ENCODE data around the gene KATNB1.
"Not testable (repeated sequence)": the region's sequence is repeated elsewhere in the genome, so short reads cannot be mapped to it uniquely, and the experiment has no call there.

Gene KATNB1

DNA sequence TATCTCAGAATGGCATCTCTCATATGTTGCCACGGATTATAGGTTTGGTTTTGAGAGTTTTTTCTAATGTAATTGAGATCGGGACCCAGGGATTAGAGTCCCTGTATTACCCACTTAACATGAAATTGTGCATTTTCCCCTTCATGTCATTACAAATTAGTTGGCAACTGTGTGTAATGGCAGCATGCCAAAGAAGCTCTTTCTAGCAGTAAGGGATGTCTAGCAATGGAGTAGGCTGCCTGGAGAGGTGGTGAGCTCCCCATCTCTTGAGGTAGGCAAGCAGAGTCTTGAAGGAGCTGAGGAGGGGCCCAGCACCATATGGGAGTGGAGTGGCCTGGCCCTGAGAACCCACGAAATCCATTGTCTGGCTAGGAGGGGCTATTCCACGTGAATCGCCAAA is 10.0 kb upstream of the KATNB1 start:
- no peak for DNase-seq

DNA sequence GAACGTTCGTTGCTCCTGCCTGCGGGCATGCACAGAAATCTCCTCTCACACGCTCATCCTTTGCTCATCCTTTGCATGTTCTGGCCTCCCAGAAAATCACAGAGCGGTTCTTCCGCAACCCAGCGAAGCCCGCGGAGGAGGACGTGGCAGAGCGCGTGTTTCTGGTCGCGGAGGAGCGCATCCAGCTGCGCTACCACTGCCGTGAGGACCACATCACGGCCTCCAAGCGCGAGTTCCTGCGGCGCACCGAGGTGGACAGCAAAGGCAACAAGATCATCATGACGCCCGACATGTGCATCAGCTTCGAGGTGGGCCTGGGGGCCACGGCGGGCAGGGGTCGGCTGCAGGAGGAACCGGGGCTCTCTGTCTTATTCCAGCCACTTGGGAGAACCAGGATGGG is 9.6 kb upstream of the KATNB1 start:
- no peak for DNase-seq

DNA sequence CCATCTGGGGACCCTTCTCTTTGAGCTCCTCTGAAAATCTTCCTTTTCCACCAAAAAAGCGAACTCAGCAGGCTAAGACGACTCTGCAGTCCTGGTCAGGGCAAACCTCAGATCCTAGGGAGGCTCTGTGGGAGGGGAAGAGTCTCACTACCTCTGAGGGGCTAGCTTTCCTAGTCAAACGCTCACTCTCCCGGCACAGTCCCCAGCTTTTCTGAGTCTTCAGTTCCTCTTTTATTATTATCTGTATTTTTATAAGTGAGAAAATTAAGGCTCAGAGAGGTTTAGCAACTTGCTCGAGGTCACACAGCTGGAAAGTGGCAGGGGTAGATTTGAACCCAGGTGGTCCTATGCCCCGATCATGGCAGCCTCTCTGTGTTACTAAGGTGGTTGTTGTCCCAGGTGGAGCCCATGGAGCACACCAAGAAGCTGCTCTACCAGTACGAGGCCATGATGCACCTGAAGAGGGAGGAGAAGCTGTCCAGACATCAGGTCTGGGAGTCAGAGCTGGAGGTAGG is 9.1 kb upstream of the KATNB1 start:
- DNase-seq = no peak

DNA sequence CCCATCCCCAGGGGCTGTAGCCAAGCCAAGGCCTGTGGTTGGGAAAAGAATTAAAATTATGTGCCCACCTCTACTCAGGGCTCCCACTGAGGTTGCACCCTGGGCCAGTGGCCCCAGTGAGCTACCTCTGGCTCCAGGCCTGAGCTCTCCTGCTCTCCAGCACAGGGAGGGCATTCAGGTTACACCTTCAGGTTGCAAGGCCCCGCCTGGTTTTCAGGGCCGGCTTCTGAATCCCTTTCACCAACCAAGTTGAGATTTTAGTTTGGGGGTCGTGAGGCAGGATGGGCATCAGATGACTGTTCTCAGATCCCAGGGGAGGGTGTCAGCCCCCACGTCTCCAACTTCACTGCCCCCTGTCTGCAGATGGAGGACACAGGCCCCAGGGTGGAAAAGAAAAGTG is 8.0 kb upstream of the KATNB1 start:
- no peak for DNase-seq

DNA sequence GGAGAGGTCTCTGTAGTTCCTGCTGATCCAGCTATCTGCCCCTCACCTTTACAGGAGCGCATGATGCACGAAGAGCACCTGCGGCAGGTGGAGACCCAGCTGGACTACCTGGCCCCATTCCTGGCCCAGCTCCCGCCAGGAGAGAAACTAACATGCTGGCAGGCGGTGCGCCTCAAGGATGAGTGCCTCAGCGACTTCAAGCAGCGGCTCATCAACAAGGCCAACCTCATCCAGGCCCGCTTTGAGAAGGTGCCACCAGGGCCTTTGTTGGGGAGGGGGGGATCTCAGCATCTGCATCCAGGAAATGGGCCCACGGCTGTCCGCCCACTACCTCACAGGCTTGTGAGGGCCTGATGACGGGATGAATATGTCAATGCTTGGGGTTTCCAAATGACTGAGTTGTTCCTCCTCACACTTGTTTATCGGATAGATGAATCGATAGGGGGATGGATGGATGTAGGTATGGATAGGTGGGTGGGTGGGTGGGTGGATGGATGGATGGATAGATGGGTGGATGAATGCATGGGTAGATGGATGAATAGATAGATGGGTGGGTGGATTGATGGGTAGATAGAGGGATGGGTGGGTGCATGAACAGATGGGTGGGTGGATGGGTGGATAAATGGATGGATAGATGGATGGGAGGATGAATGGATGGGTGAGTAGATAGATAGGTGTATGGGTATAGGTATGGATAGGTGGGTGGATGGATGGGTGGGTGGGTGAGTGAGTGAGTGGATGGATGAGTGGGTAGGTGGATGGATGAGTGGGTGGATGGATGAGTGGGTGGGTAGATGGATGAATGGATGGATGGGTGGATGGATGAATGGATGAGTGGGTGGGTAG is 7.0 kb upstream of the KATNB1 start:
- no peak for DNase-seq

DNA sequence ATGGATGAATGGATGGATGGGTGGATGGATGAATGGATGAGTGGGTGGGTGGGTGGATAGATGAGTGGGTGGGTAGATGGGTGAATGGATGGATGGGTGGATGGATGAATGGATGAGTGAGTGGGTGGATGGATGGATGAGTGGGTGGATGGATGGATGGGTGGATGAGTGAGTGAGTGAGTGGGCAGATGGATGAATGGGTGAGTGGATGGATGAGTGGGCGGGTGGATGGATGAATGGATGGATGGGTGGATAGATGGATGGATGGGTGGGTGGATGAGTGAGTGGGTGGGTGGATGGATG is 6.4 kb upstream of the KATNB1 start:
- no peak for DNase-seq

DNA sequence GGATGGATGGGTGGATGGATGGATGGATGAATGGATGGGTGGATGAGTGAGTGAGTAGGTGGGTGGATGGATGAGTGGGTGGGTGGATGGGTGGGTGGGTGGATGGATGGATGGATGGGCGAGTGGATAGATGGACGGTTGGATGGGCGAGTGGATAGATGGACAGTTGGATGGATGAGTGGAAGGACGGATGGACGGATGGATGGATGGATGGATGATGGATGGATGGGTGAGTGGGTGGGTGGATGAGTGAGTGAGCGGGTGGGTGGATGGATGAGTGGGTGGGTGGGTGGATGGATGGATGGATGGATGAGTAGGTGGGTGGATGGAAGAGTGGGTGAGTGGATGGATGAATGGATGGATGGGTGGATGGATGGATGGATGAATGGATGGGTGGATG is 5.7 kb upstream of the KATNB1 start:
- DNase-seq = not testable (repeated sequence)

DNA sequence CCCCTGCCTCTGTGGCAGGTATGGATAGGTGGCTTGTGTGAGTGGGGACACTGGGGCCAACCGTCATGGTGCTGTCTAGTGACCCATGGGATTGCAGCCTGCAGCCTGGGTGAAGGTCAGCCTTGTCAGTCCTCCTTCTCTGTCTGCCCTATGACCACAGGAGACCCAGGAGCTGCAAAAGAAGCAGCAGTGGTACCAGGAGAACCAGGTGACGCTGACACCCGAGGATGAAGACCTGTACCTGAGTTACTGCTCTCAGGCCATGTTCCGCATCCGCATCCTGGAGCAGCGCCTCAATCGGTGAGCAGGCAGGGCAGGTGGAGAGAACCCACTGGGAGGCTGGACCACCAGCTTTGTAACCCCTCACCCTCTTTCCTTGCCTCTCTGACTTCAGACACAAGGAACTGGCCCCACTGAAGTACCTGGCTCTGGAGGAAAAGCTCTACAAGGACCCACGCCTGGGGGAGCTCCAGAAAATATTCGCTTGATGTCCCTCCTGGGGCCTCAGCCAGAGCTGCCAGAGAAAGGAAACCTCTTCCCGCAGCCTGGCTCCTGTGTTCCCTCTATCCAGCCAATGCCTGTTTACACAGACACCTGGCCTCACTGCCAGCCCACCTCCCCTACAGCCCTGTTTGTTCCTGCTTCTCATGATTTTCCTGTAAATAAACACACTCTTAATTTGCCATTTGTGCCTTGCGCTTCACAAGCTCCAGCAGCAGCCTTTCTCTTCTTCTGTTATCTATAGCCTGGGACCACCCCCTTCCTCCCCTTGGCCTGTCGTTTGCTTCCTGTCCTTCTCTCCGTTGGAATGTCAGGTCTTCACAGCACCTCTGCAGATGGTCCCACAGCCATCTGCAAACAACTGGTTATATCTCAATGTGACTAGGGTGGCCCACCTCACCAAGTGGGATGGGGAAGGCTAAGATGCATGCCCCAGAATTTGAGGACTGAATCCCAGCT is 4.5 kb upstream of the KATNB1 start:
- no peak for DNase-seq

DNA sequence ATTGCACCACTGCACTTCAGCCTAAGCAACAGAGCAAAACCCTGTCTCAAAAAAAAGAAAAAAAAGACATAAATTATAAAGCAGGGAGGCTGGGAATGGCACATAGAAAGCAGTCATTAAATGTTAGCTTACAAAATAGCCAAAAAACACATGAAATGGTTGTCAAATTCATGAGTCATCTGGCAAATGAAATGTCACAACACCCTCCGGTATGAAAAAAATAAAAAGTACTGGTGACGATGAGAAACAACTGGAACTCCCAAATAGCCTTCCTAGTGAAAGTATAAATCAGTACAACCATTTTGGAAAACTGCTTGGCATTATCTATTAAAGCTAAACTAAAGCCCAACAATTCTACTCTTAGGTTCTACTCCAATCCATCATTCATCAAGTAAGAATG is 3.5 kb upstream of the KATNB1 start:
- no peak for DNase-seq

DNA sequence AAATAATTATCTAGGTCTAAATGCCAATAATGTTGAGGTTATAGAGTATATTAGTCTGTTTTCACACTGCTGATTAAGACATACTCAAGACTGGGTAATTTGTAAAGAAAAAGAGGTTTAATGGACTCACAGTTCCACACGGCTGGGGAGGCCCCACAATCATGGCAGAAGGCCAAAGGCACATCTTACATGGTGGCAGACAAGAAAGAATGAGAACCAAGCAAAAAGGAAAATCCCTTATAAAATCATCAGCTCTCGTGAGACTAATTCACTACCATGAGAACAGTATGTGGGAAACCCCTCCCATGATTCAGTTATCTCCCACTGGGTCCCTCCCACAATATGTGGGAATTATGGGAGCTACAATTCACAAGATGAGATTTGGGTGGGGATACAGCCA is 2.9 kb upstream of the KATNB1 start:
- DNase-seq = no peak

DNA sequence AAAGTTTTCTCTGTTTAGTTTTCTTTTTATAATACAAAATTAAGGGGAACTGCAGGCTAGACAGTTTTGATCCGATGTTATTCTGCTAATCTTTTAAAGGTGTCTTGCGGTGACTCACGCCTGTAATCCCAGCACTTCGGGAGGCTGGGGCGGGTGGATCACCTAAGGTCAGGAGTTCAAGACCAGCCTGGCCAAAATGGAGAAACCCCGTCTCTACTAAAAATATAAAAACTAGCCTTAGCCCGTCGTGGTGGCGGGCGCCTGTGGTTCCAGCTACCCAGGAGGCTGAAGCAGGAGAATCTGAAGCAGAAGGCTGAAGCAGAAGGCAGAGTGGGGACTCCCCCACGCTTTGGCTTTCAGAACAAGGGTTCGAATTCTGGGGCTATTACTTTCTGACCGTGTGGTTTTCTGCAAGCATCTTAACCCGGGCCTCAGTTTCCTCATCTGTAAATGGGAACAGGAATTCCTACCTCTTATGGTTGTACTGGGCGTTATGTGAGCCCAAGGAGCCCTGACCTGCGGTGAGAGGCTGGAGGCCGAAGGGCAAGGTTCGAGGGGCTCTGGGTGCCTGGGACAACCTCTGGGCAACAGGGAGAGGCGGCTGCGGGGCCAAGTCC is 1.2 kb upstream of the KATNB1 start:
- no peak for DNase-seq

DNA sequence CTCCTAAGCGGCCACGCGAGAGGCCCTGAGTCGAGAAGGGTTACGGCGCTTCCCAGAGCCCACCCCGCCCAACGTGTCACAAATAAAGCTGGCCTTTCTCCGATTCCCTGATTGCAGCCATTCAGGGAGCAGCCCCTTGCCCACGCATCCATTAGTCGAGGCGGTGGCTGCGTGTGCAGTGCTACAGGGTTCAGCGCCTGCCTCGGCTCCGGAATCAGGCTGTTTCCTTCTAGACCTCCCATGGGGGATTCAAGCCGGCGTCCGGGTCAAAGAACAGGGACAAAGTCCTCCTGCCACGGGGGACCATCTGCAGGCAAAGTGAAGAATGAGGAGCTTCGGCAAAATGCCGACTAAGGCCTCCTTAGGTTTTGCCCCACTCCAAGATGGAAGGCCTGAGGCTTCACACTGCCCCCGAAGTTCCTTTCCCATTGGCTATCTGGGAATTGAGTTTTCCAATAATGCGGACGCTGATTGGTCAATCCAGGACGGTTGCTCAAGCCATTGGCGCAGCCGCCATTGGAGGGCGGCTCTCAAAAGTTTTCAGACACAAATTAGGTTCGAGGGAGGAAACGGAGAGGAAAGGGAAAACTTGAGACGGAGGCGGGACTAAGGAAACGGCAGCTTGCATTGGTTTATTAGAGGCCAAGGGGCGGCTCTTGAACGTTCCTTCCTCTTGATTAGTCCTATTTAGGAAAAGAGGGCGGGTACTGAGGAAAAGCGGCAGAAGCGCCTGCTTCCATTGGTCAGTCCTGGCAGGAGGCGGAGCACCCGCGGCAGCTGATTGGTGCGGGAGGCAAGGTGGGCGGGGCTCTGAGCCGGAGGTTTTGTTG is 430 bp upstream of the KATNB1 start:
- DNase-seq = peak; percentile 95 to 100 (median 98)

DNA sequence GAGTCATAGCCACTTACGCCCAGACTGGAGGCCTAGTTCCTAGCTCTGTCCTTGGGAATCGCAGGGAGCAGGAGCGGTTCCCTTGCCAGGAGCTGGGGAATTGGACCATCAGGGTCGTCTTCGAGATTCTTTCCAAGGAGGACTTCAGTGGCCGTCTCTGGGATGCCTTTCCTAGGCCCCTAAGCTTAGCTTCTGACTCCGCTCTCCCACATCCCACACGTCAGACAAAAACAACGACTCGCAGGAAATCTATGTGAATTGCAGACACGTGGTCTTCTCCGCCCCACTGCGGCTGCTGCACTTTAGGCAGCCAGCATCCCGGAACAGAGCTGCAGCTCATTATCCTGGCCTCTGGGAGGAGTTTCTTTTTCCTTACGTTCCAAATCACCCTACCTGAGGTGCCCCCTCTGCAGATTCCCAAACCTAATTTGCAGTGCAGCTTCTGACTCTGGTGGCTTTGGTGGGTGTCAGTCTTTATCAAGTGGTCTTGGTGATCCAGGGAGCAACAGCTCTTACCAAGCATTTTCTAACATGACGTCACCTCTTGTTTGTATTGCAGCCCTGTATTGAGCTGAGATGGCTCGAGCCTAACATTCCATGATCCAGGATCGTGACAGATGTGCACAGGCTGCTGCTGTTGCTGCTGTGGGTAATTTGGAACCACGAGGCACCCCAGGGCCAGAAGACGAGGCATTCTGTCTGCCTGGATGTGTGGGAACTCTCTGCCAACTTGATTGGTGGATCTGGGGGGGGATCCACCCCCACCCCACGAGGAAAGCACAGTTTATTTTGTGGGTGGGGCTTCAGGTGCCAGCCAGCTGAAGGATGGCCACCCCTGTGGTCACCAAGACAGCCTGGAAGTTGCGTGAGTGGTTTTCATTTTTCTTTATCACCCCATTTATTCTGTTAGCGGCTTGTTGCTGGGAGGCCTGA is 1.1 kb downstream of the KATNB1 start:
- peak in 4 of 5 experiments; percentile 14 to 60 (median 30) for DNase-seq

DNA sequence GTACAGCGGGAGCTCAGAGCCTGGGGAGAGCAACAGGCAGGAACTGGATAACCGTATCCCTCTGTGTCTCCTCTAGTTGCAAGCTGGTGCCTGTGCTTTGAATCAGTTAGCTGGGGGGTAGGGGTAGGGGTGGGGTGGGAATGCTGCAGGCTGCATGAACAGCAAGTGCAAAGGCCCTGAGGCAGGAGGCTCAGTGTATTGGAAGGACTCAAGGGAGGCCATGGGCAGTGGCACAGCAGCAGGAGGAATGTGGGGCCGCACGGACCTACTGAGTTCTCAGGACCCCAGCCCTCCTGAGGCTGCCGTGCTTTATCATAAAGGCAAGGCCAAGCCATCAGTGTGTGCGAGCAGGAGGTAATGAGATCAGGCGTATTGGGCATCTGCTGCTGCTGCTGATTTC is 3.3 kb downstream of the KATNB1 start:
- no peak for DNase-seq

DNA sequence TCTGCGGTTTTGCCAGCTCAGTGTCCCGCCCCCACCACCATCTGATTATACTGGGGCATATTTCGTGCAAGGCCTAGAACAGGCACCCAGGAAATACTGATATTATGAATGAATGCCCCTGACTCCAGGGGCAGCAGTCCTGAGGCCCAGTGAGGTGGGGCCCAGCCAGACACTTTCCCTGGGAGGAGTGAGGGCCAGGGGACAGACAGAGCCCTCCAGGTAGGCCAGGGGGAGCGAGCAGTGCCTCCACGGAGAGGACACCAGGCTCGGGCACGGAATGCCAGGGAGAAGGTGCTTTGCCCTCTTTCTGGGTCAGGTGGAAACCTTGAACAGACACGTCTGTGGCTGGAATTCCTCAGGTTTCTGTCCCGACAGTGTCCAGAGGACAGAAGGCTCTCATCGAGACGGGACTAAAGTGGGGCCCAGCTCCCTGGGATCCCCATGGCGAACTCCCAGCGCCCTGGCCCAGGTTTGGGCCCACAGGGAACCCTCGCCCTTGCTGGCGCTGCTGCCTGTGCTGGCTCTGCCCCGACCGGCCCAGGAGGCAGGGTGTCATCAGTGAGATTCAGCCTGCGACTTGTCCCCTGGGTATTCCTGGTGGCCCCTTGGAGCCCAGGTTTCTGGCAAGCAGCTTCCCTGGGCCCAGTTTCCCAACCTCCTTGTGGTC is 4.3 kb downstream of the KATNB1 start:
- DNase-seq = no peak

DNA sequence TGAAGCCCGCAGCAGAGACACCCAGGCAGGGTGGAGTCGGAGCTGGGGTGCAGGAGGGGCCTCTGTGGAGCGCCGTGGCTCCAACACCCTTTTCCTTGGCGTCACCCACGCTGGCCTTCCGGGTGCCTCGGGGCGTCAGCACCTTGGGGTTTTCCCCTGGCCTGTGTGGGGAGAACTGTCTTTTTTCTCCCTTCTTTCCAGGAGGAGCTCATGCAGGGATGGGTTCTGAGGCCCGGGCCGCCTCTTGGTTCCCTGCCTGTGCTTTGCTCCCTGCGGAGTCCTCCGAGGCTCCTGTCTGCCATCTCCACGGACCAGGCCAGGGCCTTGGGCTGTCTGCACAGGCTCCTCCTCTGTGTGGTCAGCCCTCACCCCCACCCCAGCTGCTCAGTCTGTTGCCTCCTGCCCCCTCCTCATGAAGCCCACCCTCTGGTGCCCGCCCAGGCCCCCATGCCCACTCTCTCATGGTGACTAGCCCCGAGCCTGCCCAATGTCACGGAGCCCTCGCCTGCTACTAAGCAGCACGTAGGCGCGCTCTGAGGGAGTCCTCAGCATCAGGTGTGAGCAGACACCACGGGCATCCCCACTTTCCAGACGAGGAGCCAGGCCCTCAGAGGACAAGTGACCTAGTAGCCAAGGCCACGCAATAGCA is 5.0 kb downstream of the KATNB1 start:
- DNase-seq = no peak

DNA sequence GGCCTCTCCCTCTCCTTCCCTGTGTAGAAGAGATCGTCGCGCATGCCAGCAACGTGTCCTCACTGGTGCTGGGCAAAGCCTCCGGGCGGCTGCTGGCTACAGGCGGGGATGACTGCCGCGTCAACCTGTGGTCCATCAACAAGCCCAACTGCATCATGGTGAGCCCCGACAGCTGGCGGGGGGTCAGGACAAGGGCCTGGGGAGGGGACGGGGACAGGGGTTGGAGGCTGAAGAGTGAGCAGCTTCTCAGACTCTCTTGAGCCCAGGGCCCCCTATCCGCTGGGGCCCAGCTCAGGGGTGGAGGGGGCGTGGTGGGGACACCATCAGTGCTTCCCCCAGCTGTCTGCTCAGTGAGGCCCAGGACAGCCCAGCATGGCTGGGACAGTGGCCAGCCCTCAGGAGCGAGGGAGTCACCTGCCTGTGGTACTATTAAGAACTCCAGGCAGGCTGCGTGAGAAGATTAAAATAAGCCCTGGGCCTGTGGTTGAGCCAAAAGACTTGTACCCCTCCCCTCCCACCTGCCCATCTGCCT is 6.2 kb downstream of the KATNB1 start:
- no peak for DNase-seq

DNA sequence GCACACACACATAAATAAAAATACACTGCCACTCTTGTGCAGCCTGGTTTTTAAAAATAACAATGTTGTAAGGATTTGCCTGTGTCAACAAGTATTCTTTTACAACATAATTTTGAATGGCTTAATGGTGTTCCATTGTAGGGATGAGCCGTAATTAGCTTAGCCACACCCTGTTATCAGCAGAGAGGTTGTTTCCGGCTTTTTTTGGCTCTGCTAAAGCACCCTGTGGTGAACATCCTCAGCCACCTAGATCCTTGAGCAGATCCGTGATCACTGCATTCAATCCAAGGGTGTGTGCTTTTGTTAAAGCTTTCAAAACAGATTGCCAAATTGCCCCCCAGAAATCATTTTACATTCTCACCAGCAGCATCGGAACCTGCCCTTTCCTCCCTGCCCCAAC is 7.0 kb downstream of the KATNB1 start:
- DNase-seq = no peak

DNA sequence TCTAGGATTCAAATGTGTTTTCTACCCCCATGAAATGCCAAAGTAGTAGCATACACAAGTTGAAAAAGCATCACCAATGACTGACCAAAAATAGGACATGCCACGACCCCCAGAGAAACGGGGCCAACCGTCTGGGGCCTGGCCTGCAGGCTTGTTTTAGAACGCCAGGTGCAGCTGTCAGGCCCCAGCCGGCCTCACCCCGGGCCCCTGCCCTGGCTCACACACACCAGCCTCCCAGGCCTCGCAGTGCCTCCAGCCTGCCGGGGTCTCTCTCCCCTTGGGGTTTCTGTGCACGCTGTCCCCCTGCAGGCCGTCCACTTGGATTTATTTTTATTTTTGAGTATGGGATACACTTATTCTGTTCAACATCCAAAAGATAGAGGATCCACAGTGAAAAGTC is 7.9 kb downstream of the KATNB1 start:
- no peak for DNase-seq
